Panc1 (cell line): Measurements from ENCODE around the gene NOS1.

Experiments used
- POLR2AphosphoS5 ChIP-seq: IDR thresholded peaks from 2 replicates; pipeline ENCODE4 v1.6.1; 2012; ENCODE audit warnings: mild to moderate bottlenecking, low read depth, low read length, moderate library complexity
- TCF7L2 ChIP-seq: IDR thresholded peaks from 2 replicates; pipeline ENCODE4 v1.6.1; 2011; ENCODE audit warnings: mild to moderate bottlenecking, low read depth, low read length, inconsistent platforms
- TF ChIP-seq, protein P1 (sequence below): fragments of 450-650 bp; IDR thresholded peaks from 2 replicates; pipeline ENCODE4 v1.5.1; 2017; ENCODE audit warnings: mild to moderate bottlenecking
- TF ChIP-seq, protein P2 (sequence below), 2 experiments: IDR thresholded peaks; 2 replicates each; pipeline ENCODE4 v1.6.1; 2011 to 2012; ENCODE audit warnings: low read depth in 2 of 2, control low read depth in 1 of 2, low read length in 1 of 2, mild to moderate bottlenecking in 1 of 2, moderate library complexity in 1 of 2; ENCODE audit not compliant: insufficient read depth in 1 of 2

DNA sequence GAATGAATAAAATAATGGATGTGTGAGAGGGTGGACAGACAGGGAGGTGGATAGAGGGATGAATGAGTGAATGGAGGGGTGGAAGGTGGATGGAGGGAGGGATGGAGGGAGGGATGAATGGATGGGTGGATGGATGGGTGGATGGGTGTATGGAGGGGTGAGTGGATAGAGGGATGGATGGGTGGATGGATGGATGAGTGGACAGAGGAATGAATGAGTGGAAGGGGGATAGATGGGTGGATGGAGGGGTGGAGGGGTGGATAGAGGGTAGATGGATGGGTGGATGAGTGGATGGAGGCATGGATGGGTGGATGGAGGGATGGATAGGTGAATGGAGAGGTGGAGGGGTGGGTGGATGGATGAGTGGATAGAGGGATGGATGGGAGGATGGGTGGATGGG lies 47.9 kb upstream of the NOS1 start:
- TF ChIP-seq, protein P1, sequence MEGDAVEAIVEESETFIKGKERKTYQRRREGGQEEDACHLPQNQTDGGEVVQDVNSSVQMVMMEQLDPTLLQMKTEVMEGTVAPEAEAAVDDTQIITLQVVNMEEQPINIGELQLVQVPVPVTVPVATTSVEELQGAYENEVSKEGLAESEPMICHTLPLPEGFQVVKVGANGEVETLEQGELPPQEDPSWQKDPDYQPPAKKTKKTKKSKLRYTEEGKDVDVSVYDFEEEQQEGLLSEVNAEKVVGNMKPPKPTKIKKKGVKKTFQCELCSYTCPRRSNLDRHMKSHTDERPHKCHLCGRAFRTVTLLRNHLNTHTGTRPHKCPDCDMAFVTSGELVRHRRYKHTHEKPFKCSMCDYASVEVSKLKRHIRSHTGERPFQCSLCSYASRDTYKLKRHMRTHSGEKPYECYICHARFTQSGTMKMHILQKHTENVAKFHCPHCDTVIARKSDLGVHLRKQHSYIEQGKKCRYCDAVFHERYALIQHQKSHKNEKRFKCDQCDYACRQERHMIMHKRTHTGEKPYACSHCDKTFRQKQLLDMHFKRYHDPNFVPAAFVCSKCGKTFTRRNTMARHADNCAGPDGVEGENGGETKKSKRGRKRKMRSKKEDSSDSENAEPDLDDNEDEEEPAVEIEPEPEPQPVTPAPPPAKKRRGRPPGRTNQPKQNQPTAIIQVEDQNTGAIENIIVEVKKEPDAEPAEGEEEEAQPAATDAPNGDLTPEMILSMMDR = no peak
- TF ChIP-seq POLR2AphosphoS5 = no peak
- TF ChIP-seq, protein P2, sequence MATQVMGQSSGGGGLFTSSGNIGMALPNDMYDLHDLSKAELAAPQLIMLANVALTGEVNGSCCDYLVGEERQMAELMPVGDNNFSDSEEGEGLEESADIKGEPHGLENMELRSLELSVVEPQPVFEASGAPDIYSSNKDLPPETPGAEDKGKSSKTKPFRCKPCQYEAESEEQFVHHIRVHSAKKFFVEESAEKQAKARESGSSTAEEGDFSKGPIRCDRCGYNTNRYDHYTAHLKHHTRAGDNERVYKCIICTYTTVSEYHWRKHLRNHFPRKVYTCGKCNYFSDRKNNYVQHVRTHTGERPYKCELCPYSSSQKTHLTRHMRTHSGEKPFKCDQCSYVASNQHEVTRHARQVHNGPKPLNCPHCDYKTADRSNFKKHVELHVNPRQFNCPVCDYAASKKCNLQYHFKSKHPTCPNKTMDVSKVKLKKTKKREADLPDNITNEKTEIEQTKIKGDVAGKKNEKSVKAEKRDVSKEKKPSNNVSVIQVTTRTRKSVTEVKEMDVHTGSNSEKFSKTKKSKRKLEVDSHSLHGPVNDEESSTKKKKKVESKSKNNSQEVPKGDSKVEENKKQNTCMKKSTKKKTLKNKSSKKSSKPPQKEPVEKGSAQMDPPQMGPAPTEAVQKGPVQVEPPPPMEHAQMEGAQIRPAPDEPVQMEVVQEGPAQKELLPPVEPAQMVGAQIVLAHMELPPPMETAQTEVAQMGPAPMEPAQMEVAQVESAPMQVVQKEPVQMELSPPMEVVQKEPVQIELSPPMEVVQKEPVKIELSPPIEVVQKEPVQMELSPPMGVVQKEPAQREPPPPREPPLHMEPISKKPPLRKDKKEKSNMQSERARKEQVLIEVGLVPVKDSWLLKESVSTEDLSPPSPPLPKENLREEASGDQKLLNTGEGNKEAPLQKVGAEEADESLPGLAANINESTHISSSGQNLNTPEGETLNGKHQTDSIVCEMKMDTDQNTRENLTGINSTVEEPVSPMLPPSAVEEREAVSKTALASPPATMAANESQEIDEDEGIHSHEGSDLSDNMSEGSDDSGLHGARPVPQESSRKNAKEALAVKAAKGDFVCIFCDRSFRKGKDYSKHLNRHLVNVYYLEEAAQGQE (IDR thresholded peaks at IDR 0.05; ENCODE audit: insufficient read depth in 1 of 2, low read depth in 2 of 2, low read length in 1 of 2) = no peak
- TF ChIP-seq TCF7L2 = no peak
